HCT116 (cell line): ENCODE measurements around the gene HAUS1. TPM values are rescaled to one million over a fixed set of nuclear protein-coding genes. Genes with fewer than 3 reads are reported as not detected.

ENCODE experiments used
- ATAC-seq: fragments of 200-7000 bp; cut with Tn5 transposase; 2 replicates; pipeline ENCODE4 v1.9.1; 2020; ENCODE audit warnings: mild to moderate bottlenecking, moderate library complexity
- BruUV-seq: library from RNA; stranded (reverse); fragments of 400-500 nt; replicated peaks from 2 replicates; lab custom pipeline; 2021; lab: Mats Ljungman, UMichigan
- CTCF ChIA-PET: fragments of 300-600 bp; sonication (Branson Sonifier 250); formaldehyde crosslinking; loops from one replicate; lab custom pipeline; 2021; ENCODE audit warnings: antibody characterized with exemption; lab: Charles Lee
- POLR2A ChIA-PET: fragments of 300-600, 350-600 bp; sonication (Branson Sonifier 250); formaldehyde crosslinking; loops from one replicate; lab custom pipeline; 2021; ENCODE audit warnings: antibody characterized with exemption; lab: Charles Lee
- RAD21 ChIA-PET, 2 experiments: fragments of 300-600 bp; sonication (Branson Sonifier 250); formaldehyde crosslinking; loops; one replicate each; lab custom pipeline; 2023; ENCODE audit warnings: low total read pairs in 2 of 2; ENCODE audit not compliant: uncharacterized antibody in 2 of 2, unreplicated experiment in 2 of 2, low non-redundant PET in 1 of 2; lab: Charles Lee
- DNase-seq: peaks from one replicate; pipeline ENCODE4 v3.0.0-alpha.2; 2010; ENCODE audit warnings: low read depth, low spot score
- H2AFZ ChIP-seq: fragments of 200-600 bp; shearing (Covaris generic), sonication (generic); 2 replicates; pipeline ENCODE4 v1.6.1; 2017; ENCODE audit warnings: low read depth, mixed run types, mixed read lengths, antibody characterized with exemption, low read length; ENCODE audit not compliant: poor library complexity, severe bottlenecking
- H3K27ac ChIP-seq: 2 replicates; pipeline ENCODE4 v1.5.1; 2012; ENCODE audit warnings: low read depth, low read length
- H3K27me3 ChIP-seq: fragments of 200-600 bp; sonication (generic); 2 replicates; pipeline ENCODE4 v1.6.1; 2016; ENCODE audit warnings: mixed run types, low read length, mixed read lengths; ENCODE audit not compliant: insufficient read depth
- H3K36me3 ChIP-seq, 2 experiments: fragments of 200-500 bp in 1 of 2; fragments of 200-600 bp in 1 of 2; sonication (Bioruptor generic) in 1 of 2; sonication (generic) in 1 of 2; 2 replicates each; pipeline versions ENCODE4 v1.5.1 to v1.6.1; 2014 to 2016; ENCODE audit warnings: low read length in 2 of 2, inconsistent platforms in 1 of 2, mixed read lengths in 1 of 2, mixed run types in 1 of 2; ENCODE audit not compliant: insufficient read depth in 2 of 2, control insufficient read depth in 1 of 2
- H3K4me1 ChIP-seq, 2 experiments: fragments of 200-600 bp in 1 of 2; sonication (generic) in 1 of 2; 2 replicates each; pipeline versions ENCODE4 v1.5.1 to v1.6.1; 2012 to 2017; ENCODE audit warnings: low read length in 2 of 2, inconsistent platforms in 1 of 2, mild to moderate bottlenecking in 1 of 2, mixed read lengths in 1 of 2, mixed run types in 1 of 2, moderate library complexity in 1 of 2; ENCODE audit not compliant: insufficient read depth in 2 of 2, control insufficient read depth in 1 of 2
- H3K4me2 ChIP-seq: fragments of 200-600 bp; sonication (generic); 2 replicates; pipeline ENCODE4 v1.6.1; 2017; ENCODE audit warnings: mixed run types, low read length, mixed read lengths
- H3K4me3 ChIP-seq, 2 experiments: fragments of 200-600 bp in 1 of 2; sonication (generic) in 1 of 2; replicated peaks in 1 of 2; 2 replicates each; pipeline ENCODE4 v1.5.1; 2011 to 2016; ENCODE audit warnings: low read length in 2 of 2, control low read depth in 1 of 2, low read depth in 1 of 2, mild to moderate bottlenecking in 1 of 2, mixed read lengths in 1 of 2, mixed run types in 1 of 2
- H3K79me2 ChIP-seq: fragments of 200-600 bp; sonication (generic); 2 replicates; pipeline ENCODE4 v1.6.1; 2017; ENCODE audit warnings: mild to moderate bottlenecking, mixed run types, low read length, moderate library complexity, mixed read lengths; ENCODE audit not compliant: insufficient read depth
- H3K9ac ChIP-seq: fragments of 200-600 bp; sonication (generic); 2 replicates; pipeline ENCODE4 v1.6.1; 2016; ENCODE audit warnings: low read length, mixed read lengths
- H3K9me2 ChIP-seq: fragments of 200-600 bp; sonication (generic), shearing (Covaris generic); 2 replicates; pipeline ENCODE4 v1.6.1; 2017; ENCODE audit warnings: mixed run types, mild to moderate bottlenecking, moderate library complexity; ENCODE audit not compliant: insufficient read depth
- H3K9me3 ChIP-seq, 2 experiments: fragments of 200-500 bp in 1 of 2; fragments of 200-600 bp in 1 of 2; sonication (Bioruptor generic) in 1 of 2; sonication (generic) in 1 of 2; 2 replicates each; pipeline ENCODE4 v1.6.1; 2014 to 2017; ENCODE audit warnings: low read length in 2 of 2, mixed read lengths in 2 of 2, inconsistent platforms in 1 of 2, low read depth in 1 of 2, mild to moderate bottlenecking in 1 of 2, mixed run types in 1 of 2, moderate library complexity in 1 of 2; ENCODE audit not compliant: control insufficient read depth in 1 of 2, insufficient read depth in 1 of 2
- H4K20me1 ChIP-seq: fragments of 200-600 bp; sonication (generic), shearing (Covaris generic); 2 replicates; pipeline ENCODE4 v1.6.1; 2017; ENCODE audit warnings: mixed run types, mild to moderate bottlenecking, moderate library complexity; ENCODE audit not compliant: insufficient read depth
- CBX3 ChIP-seq: IDR thresholded peaks from 2 replicates; pipeline ENCODE4 v1.6.1; 2012; ENCODE audit warnings: low read depth
- ELF1 ChIP-seq: IDR thresholded peaks from 2 replicates; pipeline ENCODE4 v1.6.1; 2012; ENCODE audit warnings: low read depth, borderline replicate concordance
- EZH2phosphoT487 ChIP-seq: fragments of 200-600 bp; IDR thresholded peaks from 2 replicates; pipeline ENCODE4 v1.6.1; 2018; ENCODE audit warnings: antibody characterized with exemption, borderline replicate concordance
- FOSL1 ChIP-seq: IDR thresholded peaks from 2 replicates; pipeline ENCODE4 v1.6.1; 2012; ENCODE audit warnings: low read depth
- JUND ChIP-seq: IDR thresholded peaks from 2 replicates; pipeline ENCODE4 v1.6.1; 2012
- POLR2AphosphoS5 ChIP-seq: IDR thresholded peaks from 2 replicates; pipeline ENCODE4 v1.6.1; 2011; ENCODE audit warnings: mild to moderate bottlenecking, low read depth, low read length, moderate library complexity
- RAD21 ChIP-seq: IDR thresholded peaks from 2 replicates; pipeline ENCODE4 v1.6.1; 2012; ENCODE audit warnings: low read depth, mild to moderate bottlenecking
- SIN3A ChIP-seq: IDR thresholded peaks from 2 replicates; pipeline ENCODE4 v1.6.1; 2012; ENCODE audit warnings: low read depth
- TCF7L2 ChIP-seq: IDR thresholded peaks from 2 replicates; pipeline ENCODE4 v1.7.0; 2011; ENCODE audit warnings: borderline replicate concordance, inconsistent platforms; ENCODE audit not compliant: insufficient read depth, insufficient read length; ENCODE audit errors: extremely low read depth
- YY1 ChIP-seq: IDR thresholded peaks from 2 replicates; pipeline ENCODE4 v1.6.1; 2011; ENCODE audit warnings: low read length, low read depth, moderate library complexity, mild to moderate bottlenecking; ENCODE audit not compliant: insufficient replicate concordance; ENCODE audit errors: extremely low read depth
- ZFX ChIP-seq: fragments of 450-650 bp; IDR thresholded peaks from 2 replicates; pipeline ENCODE4 v1.6.1; 2017
- intact Hi-C: fragments of 100-400 bp; cut with micrococcal nuclease; formaldehyde crosslinking; loops from 2 replicates; pipeline ENCODE4 v1.10.0; 2022
- total RNA-seq: library from RNA; stranded (reverse); gene quantifications from one replicate; pipeline ENCODE4 v1.2.1, GENCODE V29; 2021; ENCODE audit not compliant: unreplicated experiment
- TF ChIP-seq, protein P1 (sequence below), 3 experiments: fragments of 200-600 bp in 1 of 3; sonication (generic) in 1 of 3; IDR thresholded peaks in 2 of 3; conservative IDR thresholded peaks in 1 of 3; 2 replicates each; pipeline ENCODE4 v1.5.1; 2012 to 2017; ENCODE audit warnings: low read depth in 2 of 3, low read length in 2 of 3, antibody characterized with exemption in 1 of 3, borderline replicate concordance in 1 of 3, control low read depth in 1 of 3, mild to moderate bottlenecking in 1 of 3, mixed read lengths in 1 of 3, mixed run types in 1 of 3, moderate library complexity in 1 of 3; ENCODE audit not compliant: insufficient read depth in 1 of 3
- TF ChIP-seq, protein P2 (sequence below): IDR thresholded peaks from 2 replicates; pipeline ENCODE4 v1.6.1; 2012

The HAUS1 gene
- total RNA-seq, 1 experiment from 2014 or later = 46.2 TPM

DNA sequence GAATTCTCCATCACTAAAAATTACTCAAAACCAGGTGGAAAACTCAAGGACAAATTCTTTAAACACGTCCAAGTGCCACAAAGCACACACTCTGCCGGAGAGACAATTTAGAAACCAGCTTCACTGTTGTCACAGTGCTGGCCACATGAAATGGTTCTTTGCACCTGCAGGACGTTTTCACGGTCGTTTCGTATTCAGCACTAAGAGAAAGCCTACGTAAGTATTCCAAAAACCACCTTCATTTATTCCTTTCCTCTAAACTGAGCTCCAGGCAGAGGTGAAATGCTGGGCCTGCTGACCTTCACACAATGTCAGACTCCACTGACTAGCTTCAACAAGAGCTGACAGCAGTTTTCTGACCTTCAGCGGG lies 6.8 kb upstream of the HAUS1 start:
- Histone ChIP-seq H3K79me2 (peaks cover 57% of the 10 kb centered on the region), H3K4me2 (peak overlapping the region; percentile 84), H3K27me3 (no peaks in the 10 kb centered on the region), H3K9me3 (no peaks in the 10 kb centered on the region), H2AFZ (no peak overlapping the region), H3K36me3 (peaks cover 15 to 18% of the 10 kb centered on the region in 2 experiments; a peak in 3 of 4 replicates), H3K4me3 (peak overlapping the region; percentile 93 to 99), H4K20me1 (no peaks in the 10 kb centered on the region), H3K9me2 (no peaks in the 10 kb centered on the region), H3K27ac (peak overlapping the region; percentile 91), H3K4me1 (peaks cover 8 to 19% of the 10 kb centered on the region in 2 experiments; a peak in 3 of 4 replicates), H3K9ac (peak overlapping the region; percentile 95)
- BruUV-seq = no TSS peak
- POLR2A ChIA-PET = interaction anchor here (0.7 to 1.1 kb wide), 2 partner anchors 16 to 24 kb away, joined by 3 read pairs; no protein-coding TSS in a partner anchor
- CTCF ChIA-PET = interaction anchor here (1.1 kb wide), 1 partner anchor 561 kb away, joined by 3 read pairs; no protein-coding TSS in a partner anchor
- RAD21 ChIA-PET = interaction anchor here in 1 of 2 experiments (0.7 kb wide), 1 partner anchor 14 kb away, joined by 3 read pairs; no protein-coding TSS in a partner anchor
- intact Hi-C loops = no loop called here
- no peak for DNase-seq
- 0 out of 2 replicates have a peak, but pooled peaks have one; percentile 5 for TF ChIP-seq SIN3A
- no peak for TF ChIP-seq FOSL1
- ATAC-seq = no peak

GRCh38 chr18:46097801-46098615 lies 6.2 kb upstream of the HAUS1 start, which contains the start of gene ATP5F1A:
TSS of gene ATP5F1A (minus strand) at chr18:46098296. CDS start at chr18:46098231, 65 bp downstream.
- Histone ChIP-seq H3K36me3 (peaks cover 13 to 18% of the 10 kb centered on the region in 2 experiments; a peak in 3 of 4 replicates), H3K9ac (peak within 1 kb of the TSS; percentile 95), H4K20me1 (no peaks in the 10 kb centered on the region), H3K4me2 (peak within 1 kb of the TSS; percentile 84), H3K4me3 (peak within 1 kb of the TSS; percentile 93 to 99), H3K9me3 (no peaks in the 10 kb centered on the region), H3K79me2 (peaks cover 51% of the 10 kb centered on the region), H3K4me1 (peaks cover 8 to 19% of the 10 kb centered on the region in 2 experiments; a peak in 3 of 4 replicates), H3K27ac (peak within 1 kb of the TSS; percentile 91), H2AFZ (peak within 1 kb of the TSS; percentile 7), H3K27me3 (no peaks in the 10 kb centered on the region), H3K9me2 (no peaks in the 10 kb centered on the region)
- ChIA-PET POLR2A (interaction anchor here (0.6 to 1.1 kb wide), 6 partner anchors 16 to 1964 kb away, joined by 3 read pairs; no protein-coding TSS in a partner anchor), RAD21 (interaction anchor here in 1 of 2 experiments (0.7 kb wide), 1 partner anchor 14 kb away, joined by 3 read pairs; no protein-coding TSS in a partner anchor), CTCF (interaction anchor here (1.1 kb wide), 1 partner anchor 560 kb away, joined by 3 read pairs; no protein-coding TSS in a partner anchor)
- intact Hi-C loops = no loop called here
- DNase-seq = peak; percentile 58
- ATAC-seq = peak; percentile 91
- no TSS peak for BruUV-seq
- TF ChIP-seq EZH2phosphoT487 = no peak
- TF ChIP-seq ELF1 = peak; percentile 27; the same call in 1 of the 2 replicates
- TF ChIP-seq JUND = no peak
- TF ChIP-seq ZFX = no peak
- TF ChIP-seq, protein P1, sequence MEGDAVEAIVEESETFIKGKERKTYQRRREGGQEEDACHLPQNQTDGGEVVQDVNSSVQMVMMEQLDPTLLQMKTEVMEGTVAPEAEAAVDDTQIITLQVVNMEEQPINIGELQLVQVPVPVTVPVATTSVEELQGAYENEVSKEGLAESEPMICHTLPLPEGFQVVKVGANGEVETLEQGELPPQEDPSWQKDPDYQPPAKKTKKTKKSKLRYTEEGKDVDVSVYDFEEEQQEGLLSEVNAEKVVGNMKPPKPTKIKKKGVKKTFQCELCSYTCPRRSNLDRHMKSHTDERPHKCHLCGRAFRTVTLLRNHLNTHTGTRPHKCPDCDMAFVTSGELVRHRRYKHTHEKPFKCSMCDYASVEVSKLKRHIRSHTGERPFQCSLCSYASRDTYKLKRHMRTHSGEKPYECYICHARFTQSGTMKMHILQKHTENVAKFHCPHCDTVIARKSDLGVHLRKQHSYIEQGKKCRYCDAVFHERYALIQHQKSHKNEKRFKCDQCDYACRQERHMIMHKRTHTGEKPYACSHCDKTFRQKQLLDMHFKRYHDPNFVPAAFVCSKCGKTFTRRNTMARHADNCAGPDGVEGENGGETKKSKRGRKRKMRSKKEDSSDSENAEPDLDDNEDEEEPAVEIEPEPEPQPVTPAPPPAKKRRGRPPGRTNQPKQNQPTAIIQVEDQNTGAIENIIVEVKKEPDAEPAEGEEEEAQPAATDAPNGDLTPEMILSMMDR (IDR thresholded peaks at IDR 0.05 in 2 of 3, conservative IDR thresholded peaks at IDR 0.05 in 1 of 3; ENCODE audit: borderline replicate concordance in 1 of 3, insufficient read depth in 1 of 3, low read depth in 2 of 3, low read length in 2 of 3) = no peak
- peak; percentile 91 for TF ChIP-seq YY1
- TF ChIP-seq POLR2AphosphoS5 = peak; percentile 91
- 0 out of 2 replicates have a peak, but pooled peaks have one; percentile 29 for TF ChIP-seq CBX3
- no peak for TF ChIP-seq RAD21
- TF ChIP-seq TCF7L2 = peak; percentile 26
- TF ChIP-seq, protein P2, sequence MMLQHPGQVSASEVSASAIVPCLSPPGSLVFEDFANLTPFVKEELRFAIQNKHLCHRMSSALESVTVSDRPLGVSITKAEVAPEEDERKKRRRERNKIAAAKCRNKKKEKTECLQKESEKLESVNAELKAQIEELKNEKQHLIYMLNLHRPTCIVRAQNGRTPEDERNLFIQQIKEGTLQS = no peak
